NCI-H524 (cell line): ENCODE data around the gene WASHC4.
"Not testable (repeated sequence)": the region's sequence is repeated elsewhere in the genome, so short reads cannot be mapped to it uniquely, and the experiment has no call there.

Experiments
- DNase-seq, 2 experiments: peaks; one replicate each; lab custom pipeline; 2025; lab: John Stamatoyannopoulos, UW

WASHC4 gene

GRCh38 chr12:105092336-105092735 lies 15.2 kb upstream of the WASHC4 start:
- DNase-seq, result no peak

- not testable (repeated sequence) for DNase-seq
These were observed 12.2 kb upstream of the WASHC4 start for GRCh38 chr12:105095338-105095737.

- no peak for DNase-seq
These were observed 8.2 kb upstream of the WASHC4 start for GRCh38 chr12:105099356-105099755.

GRCh38 chr12:105100207-105100985 lies 7.1 kb upstream of the WASHC4 start:
- DNase-seq, result no peak

- no peak for DNase-seq
These were observed 6.5 kb upstream of the WASHC4 start for GRCh38 chr12:105100998-105101397.

GRCh38 chr12:105102673-105103072 lies 4.9 kb upstream of the WASHC4 start:
- no peak for DNase-seq

- DNase-seq, result no peak
These were observed 2.8 kb upstream of the WASHC4 start for GRCh38 chr12:105104762-105105161.

- no peak for DNase-seq
These were observed 910 bp upstream of the WASHC4 start for GRCh38 chr12:105106621-105107020.

- DNase-seq, result peak; percentile 44 to 65
These were observed 399 bp upstream of the WASHC4 start for GRCh38 chr12:105107171-105107493.

GRCh38 chr12:105109465-105110212 lies 2.1 kb downstream of the WASHC4 start:
- DNase-seq, result no peak

- DNase-seq, result no peak
These were observed 3.3 kb downstream of the WASHC4 start for GRCh38 chr12:105110851-105111250.

GRCh38 chr12:105113094-105113493 lies 5.6 kb downstream of the WASHC4 start:
- DNase-seq, result no peak

GRCh38 chr12:105116969-105117368 lies 9.4 kb downstream of the WASHC4 start:
- no peak for DNase-seq

GRCh38 chr12:105120551-105120950 lies 13.0 kb downstream of the WASHC4 start:
- no peak for DNase-seq

- DNase-seq, result no peak
These were observed 30.7 kb downstream of the WASHC4 start for GRCh38 chr12:105138248-105138647.

GRCh38 chr12:105141320-105141922 lies 33.9 kb downstream of the WASHC4 start:
- no peak for DNase-seq

- DNase-seq, result no peak
These were observed 34.7 kb downstream of the WASHC4 start for GRCh38 chr12:105142259-105142658.

- no peak for DNase-seq
These were observed 48.7 kb downstream of the WASHC4 start for GRCh38 chr12:105156260-105156659.

GRCh38 chr12:105157606-105158005 lies 50.1 kb downstream of the WASHC4 start:
- no peak for DNase-seq

GRCh38 chr12:105158876-105159275 lies 51.3 kb downstream of the WASHC4 start:
- DNase-seq, result no peak

GRCh38 chr12:105162174-105162573 lies 54.6 kb downstream of the WASHC4 start:
- DNase-seq, result no peak

GRCh38 chr12:105164068-105164467 lies 56.5 kb downstream of the WASHC4 start:
- no peak for DNase-seq

- DNase-seq, result no peak
These were observed 59.2 kb downstream of the WASHC4 start for GRCh38 chr12:105166736-105167135.
